PFSK-1 (cell line): ENCODE measurements around the gene GPR15LG.

Experiments
- FOXP2 ChIP-seq: optimal IDR thresholded peaks from 2 replicates; pipeline ENCODE3; 2011; ENCODE audit warnings: borderline replicate concordance, control low read depth, inconsistent platforms; ENCODE audit not compliant: insufficient read depth; ENCODE audit errors: extremely low read length, extremely low read depth
- POLR2AphosphoS5 ChIP-seq: IDR thresholded peaks from 2 replicates; pipeline ENCODE4 v1.6.1; 2012; ENCODE audit warnings: low read depth, mild to moderate bottlenecking, control low read depth, low read length, moderate library complexity
- SIN3A ChIP-seq: IDR thresholded peaks from 2 replicates; pipeline ENCODE4 v1.6.1; 2012; ENCODE audit warnings: mild to moderate bottlenecking, low read length, moderate library complexity, borderline replicate concordance; ENCODE audit not compliant: insufficient read depth
- TAF1 ChIP-seq: IDR thresholded peaks from 2 replicates; pipeline ENCODE4 v1.6.1; 2012; ENCODE audit warnings: low read length, control low read depth, borderline replicate concordance; ENCODE audit not compliant: insufficient read depth
- TF ChIP-seq, protein P1 (sequence below), 2 experiments: IDR thresholded peaks; 2 replicates each; pipeline versions ENCODE4 v1.6.1 to v1.8.0; 2011 to 2012; ENCODE audit warnings: low read depth in 2 of 2, low read length in 2 of 2, control low read depth in 1 of 2, inconsistent platforms in 1 of 2, mild to moderate bottlenecking in 1 of 2, moderate library complexity in 1 of 2; ENCODE audit not compliant: insufficient read depth in 1 of 2

DNA sequence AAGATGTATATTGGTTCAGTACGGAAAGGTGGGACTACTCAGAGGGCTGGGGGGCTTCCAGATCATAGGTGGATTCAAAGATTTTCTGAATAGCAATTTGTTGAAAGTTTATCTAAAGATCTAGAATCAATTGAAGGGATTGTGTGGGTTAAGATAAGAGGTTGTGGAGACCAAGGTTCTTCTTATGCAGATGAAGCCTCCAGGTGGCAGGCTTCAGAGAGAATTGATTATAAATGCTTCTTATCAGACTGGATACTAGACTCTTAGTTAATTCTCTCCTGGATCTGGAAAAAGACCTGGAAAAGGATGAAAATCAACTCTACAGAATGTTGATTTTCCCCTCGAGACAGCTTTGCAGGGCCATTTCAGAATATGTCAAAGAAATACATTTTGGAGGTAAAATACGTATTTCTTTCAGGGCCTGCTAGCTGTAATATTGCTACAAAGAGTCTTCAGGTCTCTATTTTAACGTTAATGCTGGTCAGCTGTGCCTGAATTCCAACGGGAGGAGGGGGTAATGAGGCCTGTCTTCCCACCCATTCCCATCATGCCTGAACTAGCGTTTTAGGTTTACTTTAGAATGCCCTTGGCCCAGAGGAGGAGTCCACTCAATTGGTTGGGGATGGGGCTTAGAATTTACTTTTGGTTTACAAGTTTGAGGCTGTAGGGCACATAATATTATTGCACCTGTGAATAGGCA is 12.8 kb upstream of the GPR15LG start:
- TF ChIP-seq POLR2AphosphoS5 (no peak), TAF1 (no peak), SIN3A (no peak), FOXP2 (no peak)
- TF ChIP-seq, protein P1, sequence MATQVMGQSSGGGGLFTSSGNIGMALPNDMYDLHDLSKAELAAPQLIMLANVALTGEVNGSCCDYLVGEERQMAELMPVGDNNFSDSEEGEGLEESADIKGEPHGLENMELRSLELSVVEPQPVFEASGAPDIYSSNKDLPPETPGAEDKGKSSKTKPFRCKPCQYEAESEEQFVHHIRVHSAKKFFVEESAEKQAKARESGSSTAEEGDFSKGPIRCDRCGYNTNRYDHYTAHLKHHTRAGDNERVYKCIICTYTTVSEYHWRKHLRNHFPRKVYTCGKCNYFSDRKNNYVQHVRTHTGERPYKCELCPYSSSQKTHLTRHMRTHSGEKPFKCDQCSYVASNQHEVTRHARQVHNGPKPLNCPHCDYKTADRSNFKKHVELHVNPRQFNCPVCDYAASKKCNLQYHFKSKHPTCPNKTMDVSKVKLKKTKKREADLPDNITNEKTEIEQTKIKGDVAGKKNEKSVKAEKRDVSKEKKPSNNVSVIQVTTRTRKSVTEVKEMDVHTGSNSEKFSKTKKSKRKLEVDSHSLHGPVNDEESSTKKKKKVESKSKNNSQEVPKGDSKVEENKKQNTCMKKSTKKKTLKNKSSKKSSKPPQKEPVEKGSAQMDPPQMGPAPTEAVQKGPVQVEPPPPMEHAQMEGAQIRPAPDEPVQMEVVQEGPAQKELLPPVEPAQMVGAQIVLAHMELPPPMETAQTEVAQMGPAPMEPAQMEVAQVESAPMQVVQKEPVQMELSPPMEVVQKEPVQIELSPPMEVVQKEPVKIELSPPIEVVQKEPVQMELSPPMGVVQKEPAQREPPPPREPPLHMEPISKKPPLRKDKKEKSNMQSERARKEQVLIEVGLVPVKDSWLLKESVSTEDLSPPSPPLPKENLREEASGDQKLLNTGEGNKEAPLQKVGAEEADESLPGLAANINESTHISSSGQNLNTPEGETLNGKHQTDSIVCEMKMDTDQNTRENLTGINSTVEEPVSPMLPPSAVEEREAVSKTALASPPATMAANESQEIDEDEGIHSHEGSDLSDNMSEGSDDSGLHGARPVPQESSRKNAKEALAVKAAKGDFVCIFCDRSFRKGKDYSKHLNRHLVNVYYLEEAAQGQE (IDR thresholded peaks at IDR 0.05; ENCODE audit: insufficient read depth in 1 of 2, low read depth in 2 of 2, low read length in 2 of 2): no peak
